T-helper 1 cell (primary cell): ENCODE measurements around the gene RASGEF1B.

ENCODE experiments used
- DNase-seq, 5 donors: peaks; one replicate each; pipeline ENCODE4 v3.0.0-alpha.2; 2012 to 2020

RASGEF1B gene

GRCh38 chr4:81392164-81392563 lies 79.5 kb downstream of the RASGEF1B start:
- DNase-seq = no peak

- DNase-seq = no peak
These were observed 82.0 kb downstream of the RASGEF1B start for GRCh38 chr4:81389720-81390119.

- no peak for DNase-seq
These were observed 91.3 kb downstream of the RASGEF1B start for GRCh38 chr4:81380437-81380836.

GRCh38 chr4:81378386-81378785 lies 93.3 kb downstream of the RASGEF1B start:
- DNase-seq = no peak

GRCh38 chr4:81377191-81377590 lies 94.5 kb downstream of the RASGEF1B start:
- no peak for DNase-seq

- no peak for DNase-seq
These were observed 95.0 kb downstream of the RASGEF1B start for GRCh38 chr4:81376720-81377119.
